Astrocyte (in vitro differentiated cells and primary cell): ENCODE data around the gene SPHK1.

Experiments used
- EZH2 ChIP-seq: IDR thresholded peaks from 2 replicates; pipeline ENCODE4 v1.6.1; 2012; ENCODE audit warnings: mild to moderate bottlenecking, low read length, inconsistent platforms; ENCODE audit not compliant: insufficient read depth
- TF ChIP-seq, protein P1 (sequence below): IDR thresholded peaks from 2 replicates; pipeline ENCODE4 v1.5.1; 2011; ENCODE audit warnings: low read depth, mild to moderate bottlenecking, inconsistent platforms, low read length, moderate library complexity; ENCODE audit not compliant: insufficient read depth

DNA sequence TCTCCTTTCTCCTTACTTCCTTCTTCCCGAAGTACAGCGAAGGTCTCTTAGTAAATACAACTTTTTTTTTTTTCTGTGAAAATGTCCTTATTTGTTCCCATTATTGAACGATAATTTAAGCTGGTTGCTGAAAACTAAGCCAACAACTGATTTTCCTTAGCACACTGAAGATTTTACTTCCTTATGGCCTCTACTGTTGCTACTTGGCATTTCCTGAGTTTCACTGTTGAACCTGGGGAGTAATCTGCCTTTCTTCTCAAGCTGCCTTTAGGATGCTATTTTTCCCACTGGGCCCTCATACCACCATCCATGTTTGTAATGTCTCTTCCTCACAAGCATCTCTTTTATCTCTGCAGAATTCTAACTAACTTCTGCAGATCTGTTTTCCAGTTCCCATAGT lies 42.4 kb downstream of the SPHK1 start:
- no peak for TF ChIP-seq EZH2
- TF ChIP-seq, protein P1, sequence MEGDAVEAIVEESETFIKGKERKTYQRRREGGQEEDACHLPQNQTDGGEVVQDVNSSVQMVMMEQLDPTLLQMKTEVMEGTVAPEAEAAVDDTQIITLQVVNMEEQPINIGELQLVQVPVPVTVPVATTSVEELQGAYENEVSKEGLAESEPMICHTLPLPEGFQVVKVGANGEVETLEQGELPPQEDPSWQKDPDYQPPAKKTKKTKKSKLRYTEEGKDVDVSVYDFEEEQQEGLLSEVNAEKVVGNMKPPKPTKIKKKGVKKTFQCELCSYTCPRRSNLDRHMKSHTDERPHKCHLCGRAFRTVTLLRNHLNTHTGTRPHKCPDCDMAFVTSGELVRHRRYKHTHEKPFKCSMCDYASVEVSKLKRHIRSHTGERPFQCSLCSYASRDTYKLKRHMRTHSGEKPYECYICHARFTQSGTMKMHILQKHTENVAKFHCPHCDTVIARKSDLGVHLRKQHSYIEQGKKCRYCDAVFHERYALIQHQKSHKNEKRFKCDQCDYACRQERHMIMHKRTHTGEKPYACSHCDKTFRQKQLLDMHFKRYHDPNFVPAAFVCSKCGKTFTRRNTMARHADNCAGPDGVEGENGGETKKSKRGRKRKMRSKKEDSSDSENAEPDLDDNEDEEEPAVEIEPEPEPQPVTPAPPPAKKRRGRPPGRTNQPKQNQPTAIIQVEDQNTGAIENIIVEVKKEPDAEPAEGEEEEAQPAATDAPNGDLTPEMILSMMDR, result no peak
